ENCODE results near the gene COLEC12.

DNA sequence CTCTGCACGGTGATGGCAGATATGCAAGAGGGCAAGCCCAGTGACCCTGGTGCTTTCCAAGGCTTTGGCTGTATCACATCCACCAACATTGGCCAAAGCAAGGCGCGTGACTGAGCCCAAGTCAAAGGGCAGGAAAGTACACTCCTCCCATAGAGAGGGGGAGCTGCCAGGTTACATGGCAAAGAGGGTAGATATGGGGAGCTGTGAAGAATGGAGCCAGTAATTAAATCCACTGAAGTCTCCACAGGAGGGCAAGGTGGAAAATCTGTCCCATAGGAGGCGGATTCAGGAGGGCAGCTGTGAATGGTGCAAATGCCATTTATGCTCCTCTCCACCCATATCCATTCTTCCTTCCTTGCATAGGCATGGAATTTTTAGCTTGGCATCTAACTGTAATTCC lies 188.1 kb downstream of the COLEC12 start:
- no peak for TF ChIP-seq TCF12 (IDR thresholded peaks at IDR 0.05; ENCODE audit: low read depth)
- TF ChIP-seq ZBTB7A (IDR thresholded peaks at IDR 0.05; ENCODE audit: low read depth) = no peak
- no peak for TF ChIP-seq TEAD4 (IDR thresholded peaks at IDR 0.05)
- TF ChIP-seq YY1 (IDR thresholded peaks at IDR 0.05; ENCODE audit: low read depth) = no peak
- TF ChIP-seq RAD21 (IDR thresholded peaks at IDR 0.05; ENCODE audit: low read depth) = no peak
- no peak for TF ChIP-seq EP300 (IDR thresholded peaks at IDR 0.05; ENCODE audit: borderline replicate concordance)
- TF ChIP-seq, protein P1, sequence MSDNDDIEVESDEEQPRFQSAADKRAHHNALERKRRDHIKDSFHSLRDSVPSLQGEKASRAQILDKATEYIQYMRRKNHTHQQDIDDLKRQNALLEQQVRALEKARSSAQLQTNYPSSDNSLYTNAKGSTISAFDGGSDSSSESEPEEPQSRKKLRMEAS (IDR thresholded peaks at IDR 0.05) = no peak
- TF ChIP-seq EGR1 (IDR thresholded peaks at IDR 0.05) = no peak
- TF ChIP-seq NFIC (IDR thresholded peaks at IDR 0.05) = no peak
- no peak for TF ChIP-seq TAF1 (IDR thresholded peaks at IDR 0.05; ENCODE audit: low read depth)
- TF ChIP-seq, protein P2, sequence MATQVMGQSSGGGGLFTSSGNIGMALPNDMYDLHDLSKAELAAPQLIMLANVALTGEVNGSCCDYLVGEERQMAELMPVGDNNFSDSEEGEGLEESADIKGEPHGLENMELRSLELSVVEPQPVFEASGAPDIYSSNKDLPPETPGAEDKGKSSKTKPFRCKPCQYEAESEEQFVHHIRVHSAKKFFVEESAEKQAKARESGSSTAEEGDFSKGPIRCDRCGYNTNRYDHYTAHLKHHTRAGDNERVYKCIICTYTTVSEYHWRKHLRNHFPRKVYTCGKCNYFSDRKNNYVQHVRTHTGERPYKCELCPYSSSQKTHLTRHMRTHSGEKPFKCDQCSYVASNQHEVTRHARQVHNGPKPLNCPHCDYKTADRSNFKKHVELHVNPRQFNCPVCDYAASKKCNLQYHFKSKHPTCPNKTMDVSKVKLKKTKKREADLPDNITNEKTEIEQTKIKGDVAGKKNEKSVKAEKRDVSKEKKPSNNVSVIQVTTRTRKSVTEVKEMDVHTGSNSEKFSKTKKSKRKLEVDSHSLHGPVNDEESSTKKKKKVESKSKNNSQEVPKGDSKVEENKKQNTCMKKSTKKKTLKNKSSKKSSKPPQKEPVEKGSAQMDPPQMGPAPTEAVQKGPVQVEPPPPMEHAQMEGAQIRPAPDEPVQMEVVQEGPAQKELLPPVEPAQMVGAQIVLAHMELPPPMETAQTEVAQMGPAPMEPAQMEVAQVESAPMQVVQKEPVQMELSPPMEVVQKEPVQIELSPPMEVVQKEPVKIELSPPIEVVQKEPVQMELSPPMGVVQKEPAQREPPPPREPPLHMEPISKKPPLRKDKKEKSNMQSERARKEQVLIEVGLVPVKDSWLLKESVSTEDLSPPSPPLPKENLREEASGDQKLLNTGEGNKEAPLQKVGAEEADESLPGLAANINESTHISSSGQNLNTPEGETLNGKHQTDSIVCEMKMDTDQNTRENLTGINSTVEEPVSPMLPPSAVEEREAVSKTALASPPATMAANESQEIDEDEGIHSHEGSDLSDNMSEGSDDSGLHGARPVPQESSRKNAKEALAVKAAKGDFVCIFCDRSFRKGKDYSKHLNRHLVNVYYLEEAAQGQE (IDR thresholded peaks at IDR 0.05; ENCODE audit: low read depth) = no peak
- TF ChIP-seq CEBPB (IDR thresholded peaks at IDR 0.05) = no peak
- TF ChIP-seq CREB1 (IDR thresholded peaks at IDR 0.05; ENCODE audit: low read depth) = no peak
- TF ChIP-seq, protein P3, sequence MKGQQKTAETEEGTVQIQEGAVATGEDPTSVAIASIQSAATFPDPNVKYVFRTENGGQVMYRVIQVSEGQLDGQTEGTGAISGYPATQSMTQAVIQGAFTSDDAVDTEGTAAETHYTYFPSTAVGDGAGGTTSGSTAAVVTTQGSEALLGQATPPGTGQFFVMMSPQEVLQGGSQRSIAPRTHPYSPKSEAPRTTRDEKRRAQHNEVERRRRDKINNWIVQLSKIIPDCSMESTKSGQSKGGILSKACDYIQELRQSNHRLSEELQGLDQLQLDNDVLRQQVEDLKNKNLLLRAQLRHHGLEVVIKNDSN (IDR thresholded peaks at IDR 0.05) = no peak
